H1 (cell line): Measurements from ENCODE around the gene PDE4B. TPM values are rescaled to one million over a fixed set of nuclear protein-coding genes. Genes with fewer than 3 reads are reported as not detected.
"Not testable (repeated sequence)": the region's sequence is repeated elsewhere in the genome, so short reads cannot be mapped to it uniquely, and the experiment has no call there.

Experiments
- CTCF ChIA-PET: fragments of 300-600 bp; sonication (Branson Sonifier 250); formaldehyde crosslinking; loops from one replicate; lab custom pipeline; 2021; ENCODE audit not compliant: partially characterized antibody; lab: Charles Lee
- POLR2A ChIA-PET: fragments of 300-600 bp; sonication (Branson Sonifier 250); formaldehyde crosslinking; loops from one replicate; lab custom pipeline; 2021; ENCODE audit warnings: inconsistent platforms; ENCODE audit not compliant: partially characterized antibody; lab: Charles Lee
- DNase-seq, 2 experiments: peaks; one replicate each; pipeline versions ENCODE4 v3.0.0 to v3.0.0-alpha.2; 2010 to 2022; ENCODE audit warnings: low spot score in 2 of 2, low read depth in 1 of 2, mixed read lengths in 1 of 2
- FAIRE-seq: peaks from 2 replicates; lab custom pipeline; 2011; peaks lifted over from hg19 to GRCh38; lab: Jason Lieb, UNC
- H2AFZ ChIP-seq: 2 replicates; pipeline ENCODE4 v1.8.1; 2012; ENCODE audit warnings: low read length, inconsistent platforms
- H2AK5ac ChIP-seq: 2 replicates; pipeline ENCODE4 v1.6.1; 2013; ENCODE audit warnings: low read depth, low read length
- H2BK120ac ChIP-seq: replicated peaks from 2 replicates; pipeline ENCODE3; 2013; ENCODE audit warnings: low read depth, low read length, inconsistent platforms
- H2BK12ac ChIP-seq: 2 replicates; pipeline ENCODE4 v1.6.1; 2013; ENCODE audit warnings: low read depth, low read length
- H2BK15ac ChIP-seq: 2 replicates; pipeline ENCODE4 v1.6.1; 2013; ENCODE audit warnings: low read length
- H2BK20ac ChIP-seq: 2 replicates; pipeline ENCODE4 v1.6.1; 2013; ENCODE audit warnings: low read length
- H2BK5ac ChIP-seq: 2 replicates; pipeline ENCODE4 v1.6.1; 2013; ENCODE audit warnings: low read depth, low read length
- H3K14ac ChIP-seq: 2 replicates; pipeline ENCODE4 v1.6.1; 2013; ENCODE audit warnings: inconsistent platforms; ENCODE audit not compliant: insufficient read length
- H3K18ac ChIP-seq: 2 replicates; pipeline ENCODE4 v1.6.1; 2013; ENCODE audit warnings: low read length; ENCODE audit errors: extremely low read depth
- H3K23ac ChIP-seq: 2 replicates; pipeline ENCODE4 v1.6.1; 2013; ENCODE audit warnings: inconsistent platforms; ENCODE audit not compliant: insufficient read length
- H3K23me2 ChIP-seq: 2 replicates; pipeline ENCODE4 v1.6.1; 2013; ENCODE audit warnings: low read depth, low read length
- H3K27ac ChIP-seq: 2 replicates; pipeline ENCODE4 v1.6.1; 2011; ENCODE audit warnings: low read depth, low read length, inconsistent platforms
- H3K27me3 ChIP-seq, 4 experiments: replicated peaks in 1 of 4; 1 replicate in 1 of 4; 2 replicates in 3 of 4; pipeline versions ENCODE4 v1.6.1 to v1.8.1; 2011 to 2013; ENCODE audit warnings: low read length in 3 of 4, mild to moderate bottlenecking in 3 of 4, inconsistent platforms in 2 of 4, mixed read lengths in 2 of 4, moderate library complexity in 1 of 4; ENCODE audit not compliant: control insufficient read depth in 3 of 4, insufficient read depth in 3 of 4; ENCODE audit errors: extremely low read depth in 1 of 4
- H3K36me3 ChIP-seq, 4 experiments: 2 replicates each; pipeline versions ENCODE4 v1.6.1 to v1.8.1; 2011 to 2013; ENCODE audit warnings: mild to moderate bottlenecking in 4 of 4, low read length in 3 of 4, moderate library complexity in 2 of 4, control low read depth in 1 of 4, inconsistent platforms in 1 of 4; ENCODE audit not compliant: insufficient read depth in 4 of 4, control insufficient read depth in 2 of 4
- H3K4ac ChIP-seq: replicated peaks from 2 replicates; pipeline ENCODE3; 2013; ENCODE audit warnings: low read length, low read depth, mixed read lengths, inconsistent platforms; ENCODE audit not compliant: insufficient read length
- H3K4me1 ChIP-seq, 4 experiments: replicated peaks in 1 of 4; 1 replicate in 1 of 4; 2 replicates in 3 of 4; pipeline versions ENCODE4 v1.6.1 to v1.8.1; 2011 to 2013; ENCODE audit warnings: low read length in 3 of 4, inconsistent platforms in 2 of 4, mixed read lengths in 1 of 4; ENCODE audit not compliant: insufficient read depth in 4 of 4, control insufficient read depth in 3 of 4
- H3K4me2 ChIP-seq, 2 experiments: 2 replicates each; pipeline versions ENCODE4 v1.6.1 to v1.8.1; 2011 to 2013; ENCODE audit warnings: low read depth in 2 of 2, low read length in 2 of 2, control low read depth in 1 of 2, inconsistent platforms in 1 of 2, mild to moderate bottlenecking in 1 of 2; ENCODE audit not compliant: insufficient read depth in 1 of 2
- H3K4me3 ChIP-seq, 4 experiments: fragments of 200-600, 300-600 bp in 1 of 4; sonication (generic), shearing (Covaris generic), sonication (Bioruptor Twin) in 1 of 4; 2 replicates each; pipeline versions ENCODE4 v1.5.1 to v1.8.1; 2011 to 2016; ENCODE audit warnings: low read length in 4 of 4, low read depth in 3 of 4, control low read depth in 2 of 4, inconsistent platforms in 2 of 4, mild to moderate bottlenecking in 2 of 4, mixed read lengths in 1 of 4, moderate library complexity in 1 of 4; ENCODE audit not compliant: insufficient read depth in 2 of 4; ENCODE audit errors: extremely low read depth in 1 of 4
- H3K56ac ChIP-seq: replicated peaks from 2 replicates; pipeline ENCODE3; 2013; ENCODE audit warnings: low read depth, mild to moderate bottlenecking, mixed read lengths, low read length, inconsistent platforms; ENCODE audit not compliant: insufficient read length
- H3K79me1 ChIP-seq: 2 replicates; pipeline ENCODE4 v1.6.1; 2013; ENCODE audit warnings: low read depth, low read length, control low read depth
- H3K79me2 ChIP-seq, 2 experiments: 2 replicates each; pipeline versions ENCODE4 v1.6.1 to v1.8.1; 2012 to 2013; ENCODE audit warnings: low read length in 2 of 2, mild to moderate bottlenecking in 2 of 2, inconsistent platforms in 1 of 2; ENCODE audit not compliant: insufficient read depth in 2 of 2, control insufficient read depth in 1 of 2
- H3K9ac ChIP-seq, 4 experiments: replicated peaks in 1 of 4; 1 replicate in 1 of 4; 2 replicates in 3 of 4; pipeline versions ENCODE4 v1.6.1 to v1.8.1; 2011 to 2013; ENCODE audit warnings: low read depth in 3 of 4, low read length in 3 of 4, control low read depth in 2 of 4, mild to moderate bottlenecking in 2 of 4, moderate library complexity in 2 of 4, inconsistent platforms in 1 of 4; ENCODE audit errors: extremely low read depth in 1 of 4
- H3K9me3 ChIP-seq, 2 experiments: 2 replicates each; pipeline versions ENCODE4 v1.6.1 to v1.8.1; 2012 to 2013; ENCODE audit warnings: mild to moderate bottlenecking in 2 of 2, moderate library complexity in 2 of 2, control low read depth in 1 of 2, inconsistent platforms in 1 of 2, low read depth in 1 of 2, low read length in 1 of 2, mixed read lengths in 1 of 2; ENCODE audit not compliant: insufficient read depth in 2 of 2
- H4K20me1 ChIP-seq, 2 experiments: replicated peaks in 1 of 2; 2 replicates each; pipeline versions ENCODE3 to v1.8.1; 2011 to 2013; ENCODE audit warnings: inconsistent platforms in 2 of 2, low read length in 2 of 2, mild to moderate bottlenecking in 1 of 2; ENCODE audit not compliant: insufficient read depth in 2 of 2, control insufficient read depth in 1 of 2
- H4K5ac ChIP-seq: 2 replicates; pipeline ENCODE4 v1.6.1; 2013; ENCODE audit warnings: low read length, low read depth, mixed read lengths, inconsistent platforms; ENCODE audit not compliant: insufficient read length
- H4K8ac ChIP-seq: 2 replicates; pipeline ENCODE4 v1.8.0; 2013; ENCODE audit warnings: mild to moderate bottlenecking, moderate library complexity, low read length, inconsistent platforms; ENCODE audit not compliant: insufficient read depth; ENCODE audit errors: extremely low read depth
- H4K91ac ChIP-seq: replicated peaks from 2 replicates; pipeline ENCODE3; 2013; ENCODE audit warnings: low read length, mixed read lengths, inconsistent platforms; ENCODE audit not compliant: insufficient read length
- MAFK ChIP-seq: IDR thresholded peaks from 2 replicates; pipeline ENCODE4 v1.6.1; 2012; ENCODE audit warnings: low read depth, mild to moderate bottlenecking, improper control_type of control experiment, low read length
- TBP ChIP-seq: IDR thresholded peaks from 2 replicates; pipeline ENCODE4 v1.6.1; 2011; ENCODE audit warnings: low read depth, low read length, improper control_type of control experiment
- WGBS, 2 experiments: shearing (Covaris generic) in 1 of 2; methylation state at CpG; one replicate each; pipeline versions ENCODE4 v1.1.6 to v1.1.7; 2013 to 2015; ENCODE audit warnings: low lambda C conversion rate in 2 of 2, mixed read lengths in 2 of 2, inconsistent platforms in 1 of 2, low coverage in 1 of 2, missing lambda C conversion rate in 1 of 2; ENCODE audit not compliant: insufficient replicate concordance in 2 of 2, insufficient coverage in 1 of 2, insufficient read length in 1 of 2; ENCODE audit errors: extremely low coverage in 1 of 2, missing lambda C conversion rate in 1 of 2; 5-methylcytosine and 5-hydroxymethylcytosine counted together
- polyA plus RNA-seq, 7 experiments: library from polyadenylated mRNA; depleted of rRNA in 3 of 7; stranded (reverse) in 5 of 7; unstranded in 2 of 7; fragments of >200 nt in 5 of 7; fragments of 200-250 nt in 2 of 7; gene quantifications; 1 replicate in 5 of 7; 2 replicates in 1 of 7; 4 replicates in 1 of 7; pipeline versions ENCODE4 v1.2.1 to v1.2.3, GENCODE V29; 2011 to 2013; ENCODE audit warnings: missing spikeins in 2 of 7, mixed read lengths in 2 of 7
- total RNA-seq: library from RNA; stranded (reverse); fragmentation: NEBNext Ultra II Directional; extraction: Animal tissue kit (Norgen Biotek cat#: 25700); gene quantifications from 2 replicates; pipeline ENCODE4 v1.2.1, GENCODE V29; 2021

PDE4B gene
- total and polyA plus RNA-seq, 2 of the 8 experiments (the other 6 are each of a cell fraction or from before 2014, with no cell fraction given) = 5.0 to 15.1 TPM

GRCh38 chr1:66135161-66135560 is 342.5 kb downstream of the PDE4B start:
- no peak for FAIRE-seq

GRCh38 chr1:66136423-66136822 is 343.7 kb downstream of the PDE4B start:
- H3K23me2 ChIP-seq, H3K4me1 ChIP-seq, H3K27me3 ChIP-seq, CTCF ChIA-PET, POLR2A ChIA-PET, H3K4me3 ChIP-seq, H3K4ac ChIP-seq, H2BK120ac ChIP-seq, H2BK12ac ChIP-seq, H4K8ac ChIP-seq, H2AFZ ChIP-seq, H3K56ac ChIP-seq, H2BK20ac ChIP-seq, H4K20me1 ChIP-seq, H4K5ac ChIP-seq, H2BK15ac ChIP-seq, H3K9me3 ChIP-seq, H3K18ac ChIP-seq, H2AK5ac ChIP-seq, H3K79me1 ChIP-seq, H3K36me3 ChIP-seq, H4K91ac ChIP-seq, FAIRE-seq, H3K9ac ChIP-seq, H2BK5ac ChIP-seq, H3K14ac ChIP-seq, H3K79me2 ChIP-seq, H3K4me2 ChIP-seq, H3K23ac ChIP-seq, DNase-seq, H3K27ac ChIP-seq: not testable (repeated sequence)
- 92% methylated on average over 3 of the region's 4 CpGs; no CpG with 5 or more reads in 1 of the 2 experiments for whole genome bisulfite sequencing, 2 experiments

More at GRCh38 chr1:66135161-66135560, 342.5 kb downstream of the PDE4B start:
- Histone ChIP-seq H3K27ac (no peak overlapping the region), H3K4me3 (no peak overlapping the region), H2BK15ac (no peak overlapping the region), H3K79me1 (no peaks in the 10 kb centered on the region), H3K4me1 (no peaks in the 10 kb centered on the region), H2AK5ac (no peak overlapping the region), H3K18ac (no peak overlapping the region), H4K20me1 (no peaks in the 10 kb centered on the region), H3K14ac (no peak overlapping the region), H3K9me3 (no peaks in the 10 kb centered on the region; a peak in 1 of 4 replicates), H4K5ac (no peak overlapping the region), H3K9ac (no peak overlapping the region), H2BK20ac (no peak overlapping the region), H3K23ac (no peak overlapping the region), H3K36me3 (no peaks in the 10 kb centered on the region; a peak in 1 of 8 replicates), H3K4ac (no peak overlapping the region), H3K27me3 (no peaks in the 10 kb centered on the region), H4K8ac (no peak overlapping the region), H3K23me2 (peaks cover 3% of the 10 kb centered on the region; the same call in 1 of the 2 replicates), H3K4me2 (no peak overlapping the region), H3K79me2 (no peaks in the 10 kb centered on the region), H2BK5ac (no peak overlapping the region), H2AFZ (no peak overlapping the region), H4K91ac (no peak overlapping the region), H2BK120ac (no peak overlapping the region), H2BK12ac (no peak overlapping the region), H3K56ac (no peak overlapping the region)
- no peak for TF ChIP-seq TBP
- peak; percentile 68; the same call in 1 of the 2 replicates for TF ChIP-seq MAFK
- 93% methylated on average over 2 of the region's 2 CpGs; no CpG with 5 or more reads in 1 of the 2 experiments for WGBS, 2 experiments
- no peak for DNase-seq
- ChIA-PET CTCF (no interaction called here), POLR2A (no interaction called here)
